B cell (primary cell): ENCODE data around the gene TMEM120B. TPM values are rescaled to one million over a fixed set of nuclear protein-coding genes. Genes with fewer than 3 reads are reported as not detected.
A peak's percentile ranks its signal among the peaks of the same experiment; 100 is the strongest.
"Not testable (repeated sequence)": the region's sequence is repeated elsewhere in the genome, so short reads cannot be mapped to it uniquely, and the experiment has no call there.

Experiments
- ATAC-seq: fragments of 200-7000 bp; cut with Tn5 transposase; one replicate; pipeline ENCODE4 v1.10.0; 2021; ENCODE audit warnings: low read depth, mild to moderate bottlenecking, moderate number of reproducible peaks, moderate library complexity
- CTCF ChIA-PET: fragments of 350-600 bp; sonication (Branson Sonifier 250); formaldehyde crosslinking; loops from one replicate; lab custom pipeline; 2021; ENCODE audit warnings: antibody characterized with exemption, inconsistent platforms; lab: Charles Lee
- POLR2A ChIA-PET: fragments of 350-600 bp; sonication (Branson Sonifier 250); formaldehyde crosslinking; loops from one replicate; lab custom pipeline; 2021; ENCODE audit warnings: antibody characterized with exemption; lab: Charles Lee
- DNase-seq: peaks from one replicate; pipeline ENCODE4 v3.0.0; 2013
- H2AFZ ChIP-seq: 2 replicates; pipeline ENCODE4 v1.6.1; 2012; ENCODE audit warnings: mild to moderate bottlenecking, low read depth, low read length; ENCODE audit not compliant: insufficient read depth, poor library complexity, severe bottlenecking
- H3K27ac ChIP-seq, 2 donors: 1 replicate in 1 of 2; 2 replicates in 1 of 2; pipeline ENCODE4 v1.5.1; 2012 to 2013; ENCODE audit warnings: low read length in 2 of 2, mild to moderate bottlenecking in 2 of 2, moderate library complexity in 1 of 2
- H3K27me3 ChIP-seq, 4 experiments: fragments of 200-600 bp in 1 of 4; sonication (generic) in 1 of 4; replicated peaks in 1 of 4; 1 replicate in 2 of 4; 2 replicates in 2 of 4; pipeline versions ENCODE4 v1.6.1 to v1.7.0; 2013 to 2016; ENCODE audit warnings: low read length in 3 of 4, mild to moderate bottlenecking in 2 of 4, mixed read lengths in 1 of 4, moderate library complexity in 1 of 4; ENCODE audit not compliant: insufficient read depth in 4 of 4, control insufficient read depth in 3 of 4; ENCODE audit errors: control extremely low read depth in 1 of 4
- H3K36me3 ChIP-seq, 2 experiments: replicated peaks in 1 of 2; 1 replicate in 1 of 2; 2 replicates in 1 of 2; pipeline versions ENCODE4 v1.6.1 to v1.7.1; 2013; ENCODE audit warnings: low read length in 1 of 2; ENCODE audit not compliant: insufficient read depth in 2 of 2, control insufficient read depth in 1 of 2; ENCODE audit errors: control extremely low read depth in 1 of 2, extremely low read depth in 1 of 2
- H3K4me1 ChIP-seq, 2 donors: fragments of 200-600 bp in 1 of 2; sonication (generic) in 1 of 2; 1 replicate in 1 of 2; 2 replicates in 1 of 2; pipeline versions ENCODE4 v1.5.1 to v1.6.1; 2013 to 2017; ENCODE audit warnings: low read length in 2 of 2; ENCODE audit not compliant: control insufficient read depth in 2 of 2, insufficient read depth in 2 of 2
- H3K4me2 ChIP-seq: replicated peaks from 2 replicates; pipeline ENCODE3; 2012; ENCODE audit warnings: mild to moderate bottlenecking, low read depth, low read length; ENCODE audit not compliant: poor library complexity, severe bottlenecking
- H3K4me3 ChIP-seq, 5 experiments: fragments of 200-600 bp in 1 of 5; sonication (generic) in 1 of 5; 1 replicate in 3 of 5; 2 replicates in 2 of 5; pipeline versions ENCODE4 v1.5.1 to v1.7.0; 2011 to 2016; ENCODE audit warnings: low read length in 4 of 5, mild to moderate bottlenecking in 4 of 5, low read depth in 2 of 5, control low read depth in 1 of 5, moderate library complexity in 1 of 5; ENCODE audit not compliant: insufficient read depth in 1 of 5; ENCODE audit errors: control extremely low read depth in 1 of 5, extremely low read depth in 1 of 5
- H3K79me2 ChIP-seq: fragments of 200-600 bp; sonication (generic); one replicate; pipeline ENCODE4 v1.6.0; 2016; ENCODE audit warnings: low read length; ENCODE audit not compliant: control insufficient read depth, insufficient read depth
- H3K9ac ChIP-seq: fragments of 200-600 bp; sonication (generic); 2 replicates; pipeline ENCODE4 v1.6.1; 2017; ENCODE audit warnings: mild to moderate bottlenecking, low read length, moderate library complexity
- H3K9me3 ChIP-seq, 3 donors: one replicate each; pipeline versions ENCODE4 v1.6.1 to v1.7.1; 2013; ENCODE audit warnings: low read length in 2 of 3; ENCODE audit not compliant: control insufficient read depth in 2 of 3, insufficient read depth in 1 of 3; ENCODE audit errors: control extremely low read depth in 1 of 3
- H4K20me1 ChIP-seq: 2 replicates; pipeline ENCODE4 v1.6.0; 2012; ENCODE audit warnings: mild to moderate bottlenecking, low read length; ENCODE audit not compliant: insufficient read depth, control insufficient read depth, poor library complexity, severe bottlenecking
- H3K27ac Mint-ChIP-seq: one replicate; pipeline ENCODE4 v1.8.0; 2021; ENCODE audit warnings: mixed read lengths
- H3K27me3 Mint-ChIP-seq: one replicate; pipeline ENCODE4 v1.8.0; 2021; ENCODE audit warnings: mixed read lengths
- H3K4me1 Mint-ChIP-seq: one replicate; pipeline ENCODE4 v1.8.0; 2021; ENCODE audit warnings: mixed read lengths
- H3K4me3 Mint-ChIP-seq: one replicate; pipeline ENCODE4 v1.8.0; 2021; ENCODE audit warnings: mixed read lengths
- H3K9me3 Mint-ChIP-seq: one replicate; pipeline ENCODE4 v1.8.0; 2022; ENCODE audit warnings: mixed read lengths; ENCODE audit not compliant: insufficient read depth
- EZH2 ChIP-seq: IDR thresholded peaks from 2 replicates; pipeline ENCODE4 v1.6.1; 2012; ENCODE audit warnings: borderline replicate concordance, low read depth, mild to moderate bottlenecking, moderate library complexity, low read length; ENCODE audit not compliant: insufficient read depth, poor library complexity, severe bottlenecking
- WGBS: methylation state at CpG from one replicate; pipeline ENCODE4 v1.1.5; 2013; ENCODE audit warnings: missing lambda C conversion rate; ENCODE audit not compliant: insufficient coverage; 5-methylcytosine and 5-hydroxymethylcytosine counted together
- intact Hi-C: fragments of 100-400 bp; cut with micrococcal nuclease; formaldehyde crosslinking; loops from one replicate; pipeline ENCODE4 v1.10.0; 2022
- polyA plus RNA-seq: library from polyadenylated mRNA; depleted of rRNA; stranded (reverse); fragments of >200 nt; gene quantifications from 2 replicates; pipeline ENCODE4 v1.2.3, GENCODE V29; 2012
- total RNA-seq, 2 donors: library from RNA; stranded (reverse); fragments of 120-200 nt in 1 of 2; gene quantifications; 1 replicate in 1 of 2; 2 replicates in 1 of 2; pipeline versions ENCODE4 v1.2.3 to v1.2.4, GENCODE V29; 2013 to 2022
- TF ChIP-seq, protein P1 (sequence below): fragments of 200-600 bp; IDR thresholded peaks from one replicate; pipeline ENCODE4 v1.8.0; 2022; ENCODE audit warnings: antibody characterized with exemption, mild to moderate bottlenecking

TMEM120B gene
- total and polyA plus RNA-seq, 2 donors (not counting 1 experiment from before 2014, with no cell fraction given), result 9.2 to 9.7 TPM

DNA sequence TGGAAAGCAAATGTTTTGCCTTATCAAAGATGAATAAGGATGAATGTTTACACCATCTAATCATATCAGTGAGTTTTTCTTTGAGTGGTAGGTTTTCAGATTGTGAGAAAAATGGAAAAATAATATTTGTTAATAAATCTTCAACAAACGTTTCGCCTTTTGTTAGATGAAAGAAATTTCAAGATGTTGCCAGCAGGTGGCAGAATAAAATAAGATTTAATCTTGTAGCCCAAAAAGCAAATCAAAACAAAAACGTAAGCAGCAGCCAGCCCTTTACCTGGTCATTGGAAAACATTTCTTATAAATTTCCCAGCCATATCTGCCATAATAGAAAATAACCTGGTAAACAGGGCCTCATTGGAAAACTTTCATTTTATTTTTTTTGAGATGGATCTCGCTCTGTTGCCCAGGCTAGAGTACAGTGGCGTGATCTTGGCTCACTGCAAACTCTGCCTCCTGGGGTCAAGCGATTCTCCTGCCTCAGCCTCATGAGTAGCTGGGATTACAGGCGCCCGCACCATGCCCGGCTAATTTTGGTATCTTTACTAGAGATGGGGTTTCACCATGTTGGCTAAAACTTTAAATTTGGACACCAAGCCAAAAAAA, 15.4 kb upstream of the TMEM120B start:
- H3K4me3 Mint-ChIP-seq, result no peak overlapping the region
- POLR2A ChIA-PET, result interaction anchor here (0.7 kb wide), 2 partner anchors 92 to 97 kb away, joined by 3 to 7 read pairs; no protein-coding TSS in a partner anchor
- H3K27me3 Mint-ChIP-seq, result no peaks in the 10 kb centered on the region
- Histone ChIP-seq H3K9ac (no peak overlapping the region), H2AFZ (no peak overlapping the region), H3K4me1 (peaks cover 0 to 4% of the 10 kb centered on the region in 2 donors), H3K27me3 (no peaks in the 10 kb centered on the region), H3K27ac (no peak overlapping the region), H3K9me3 (no peaks in the 10 kb centered on the region), H3K36me3 (no peaks in the 10 kb centered on the region), H3K4me3 (no peak overlapping the region), H3K79me2 (no peaks in the 10 kb centered on the region), H4K20me1 (no peaks in the 10 kb centered on the region), H3K4me2 (peak overlapping the region; percentile 17)
- TF ChIP-seq, protein P1, sequence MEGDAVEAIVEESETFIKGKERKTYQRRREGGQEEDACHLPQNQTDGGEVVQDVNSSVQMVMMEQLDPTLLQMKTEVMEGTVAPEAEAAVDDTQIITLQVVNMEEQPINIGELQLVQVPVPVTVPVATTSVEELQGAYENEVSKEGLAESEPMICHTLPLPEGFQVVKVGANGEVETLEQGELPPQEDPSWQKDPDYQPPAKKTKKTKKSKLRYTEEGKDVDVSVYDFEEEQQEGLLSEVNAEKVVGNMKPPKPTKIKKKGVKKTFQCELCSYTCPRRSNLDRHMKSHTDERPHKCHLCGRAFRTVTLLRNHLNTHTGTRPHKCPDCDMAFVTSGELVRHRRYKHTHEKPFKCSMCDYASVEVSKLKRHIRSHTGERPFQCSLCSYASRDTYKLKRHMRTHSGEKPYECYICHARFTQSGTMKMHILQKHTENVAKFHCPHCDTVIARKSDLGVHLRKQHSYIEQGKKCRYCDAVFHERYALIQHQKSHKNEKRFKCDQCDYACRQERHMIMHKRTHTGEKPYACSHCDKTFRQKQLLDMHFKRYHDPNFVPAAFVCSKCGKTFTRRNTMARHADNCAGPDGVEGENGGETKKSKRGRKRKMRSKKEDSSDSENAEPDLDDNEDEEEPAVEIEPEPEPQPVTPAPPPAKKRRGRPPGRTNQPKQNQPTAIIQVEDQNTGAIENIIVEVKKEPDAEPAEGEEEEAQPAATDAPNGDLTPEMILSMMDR, result peak; percentile 77
- no peak for TF ChIP-seq EZH2
- CTCF ChIA-PET, result interaction anchor here (1.0 to 14.0 kb wide), 12 partner anchors 8 to 191 kb away, joined by 3 to 155 read pairs (median 3); partner anchors contain the start of genes PSMD9, RHOF and TMEM120B
- intact Hi-C loops, result loop anchor here (1.0 kb wide), 4 partner anchors 15 to 197 kb away; partner anchors contain the start of gene TMEM120B
- H3K9me3 Mint-ChIP-seq, result no peaks in the 10 kb centered on the region
- no peak overlapping the region for H3K27ac Mint-ChIP-seq
- H3K4me1 Mint-ChIP-seq, result peaks cover 2% of the 10 kb centered on the region
- 88% methylated on average over 2 of the region's 9 CpGs for WGBS
- DNase-seq (peak; percentile 74), ATAC-seq (peak; percentile 47)

DNA sequence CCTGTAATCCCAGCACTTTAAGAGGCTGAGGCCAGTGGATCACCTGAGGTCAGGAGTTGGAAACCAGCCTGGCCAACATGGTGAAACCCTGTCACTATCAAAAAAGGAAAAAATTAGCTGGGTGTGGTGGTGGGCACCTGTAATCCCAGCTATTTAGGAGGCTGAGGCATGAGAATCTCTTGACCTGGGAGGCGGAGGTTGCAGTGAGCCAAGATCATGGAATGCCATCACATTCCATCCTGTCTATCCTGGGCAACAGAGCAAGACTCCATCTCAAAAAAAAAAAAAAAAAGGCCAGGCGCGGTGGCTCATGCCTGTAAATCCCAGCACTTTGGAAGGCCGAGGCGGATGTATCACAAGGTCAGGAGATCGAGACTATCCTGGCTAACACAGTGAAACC, 14.7 kb upstream of the TMEM120B start:
- H3K4me2 ChIP-seq, H3K79me2 ChIP-seq, H4K20me1 ChIP-seq, H3K9ac ChIP-seq, H3K4me1 Mint-ChIP-seq, H3K9me3 ChIP-seq, H3K4me1 ChIP-seq, H3K4me3 Mint-ChIP-seq, H3K4me3 ChIP-seq, H3K27me3 ChIP-seq, H3K27ac ChIP-seq, H3K27ac Mint-ChIP-seq, H3K27me3 Mint-ChIP-seq, DNase-seq, H2AFZ ChIP-seq, H3K36me3 ChIP-seq, H3K9me3 Mint-ChIP-seq, ATAC-seq: not testable (repeated sequence)
- ChIA-PET POLR2A (interaction anchor here (0.7 kb wide), 3 partner anchors 93 to 271 kb away, joined by 3 to 7 read pairs (median 3); no protein-coding TSS in a partner anchor), CTCF (interaction anchor here (1.0 to 14.0 kb wide), 10 partner anchors 9 to 190 kb away, joined by 3 to 155 read pairs (median 3); partner anchors contain the start of genes PSMD9, RHOF and TMEM120B)
- intact Hi-C loops, result loop anchor here (1.0 kb wide), 4 partner anchors 14 to 196 kb away; partner anchors contain the start of gene TMEM120B
- 100% methylated on average over 4 of the region's 6 CpGs for WGBS
